ENCODE results near the gene SH3GL2. TPM values are rescaled to one million over a fixed set of nuclear protein-coding genes. Genes with fewer than 3 reads are reported as not detected.

Gene SH3GL2
- polyA plus RNA-seq, 3 donors = not detected

DNA sequence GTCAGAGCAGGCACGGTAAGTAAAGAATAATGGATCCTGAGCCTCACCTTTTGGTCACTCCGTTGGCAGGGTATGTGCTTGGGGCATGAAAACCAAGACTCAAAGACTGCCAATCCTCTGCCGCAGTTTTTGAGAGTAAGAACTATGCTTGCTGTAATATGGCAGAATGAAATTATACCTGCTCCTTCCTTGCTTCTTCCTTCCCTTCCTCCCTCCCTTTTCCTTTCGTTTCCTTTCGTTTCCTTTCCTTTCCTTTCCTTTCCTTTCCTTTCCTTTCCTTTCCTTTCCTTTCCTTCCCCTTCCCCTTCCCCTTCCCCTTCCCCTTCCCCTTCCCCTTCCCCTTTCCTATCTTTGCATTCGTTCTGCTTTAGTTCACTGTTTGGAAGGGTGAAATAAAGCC, 43.9 kb downstream of the SH3GL2 start:
- Mint-ChIP-seq H3K4me3 (no peak overlapping the region), H3K9me3 (peaks cover 0 to 5% (median 2%) of the 10 kb centered on the region in 7 donors), H3K27ac (no peak overlapping the region), H3K4me1 (no peaks in the 10 kb centered on the region), H3K27me3 (ENCODE audit: low read depth in 3 of 3) (peaks cover 0 to 2% (median under 1%) of the 10 kb centered on the region in 3 donors), H3K36me3 (no peaks in the 10 kb centered on the region)
- no peaks in the 10 kb centered on the region for H4K20me1 ChIP-seq (ENCODE audit: insufficient read depth, low read length)
- H3K4me3 ChIP-seq (replicated peaks in 1 of 3; ENCODE audit: low read depth in 2 of 3, low read length in 3 of 3) = no peak overlapping the region
- no peaks in the 10 kb centered on the region for H3K4me1 ChIP-seq (ENCODE audit: control insufficient read depth in 1 of 2, insufficient read depth in 2 of 2, low read length in 2 of 2)
- no peak overlapping the region for H2AFZ ChIP-seq (ENCODE audit: insufficient read depth, low read depth, low read length, poor library complexity, severe bottlenecking)
- H3K36me3 ChIP-seq (replicated peaks in 1 of 2; ENCODE audit: control insufficient read depth in 1 of 2, insufficient read depth in 2 of 2, low read length in 2 of 2) = no peaks in the 10 kb centered on the region
- no peaks in the 10 kb centered on the region for H3K79me2 ChIP-seq (ENCODE audit: insufficient read depth, low read length)
- H3K27ac ChIP-seq (ENCODE audit: low read depth in 1 of 2, low read length in 2 of 2) = no peak overlapping the region
- H3K9ac ChIP-seq (ENCODE audit: insufficient read depth, low read length, poor library complexity, severe bottlenecking) = no peak overlapping the region
- no peaks in the 10 kb centered on the region for H3K27me3 ChIP-seq (ENCODE audit: control insufficient read depth in 2 of 2, insufficient read depth in 2 of 2, low read length in 2 of 2)
- TF ChIP-seq, protein P1, sequence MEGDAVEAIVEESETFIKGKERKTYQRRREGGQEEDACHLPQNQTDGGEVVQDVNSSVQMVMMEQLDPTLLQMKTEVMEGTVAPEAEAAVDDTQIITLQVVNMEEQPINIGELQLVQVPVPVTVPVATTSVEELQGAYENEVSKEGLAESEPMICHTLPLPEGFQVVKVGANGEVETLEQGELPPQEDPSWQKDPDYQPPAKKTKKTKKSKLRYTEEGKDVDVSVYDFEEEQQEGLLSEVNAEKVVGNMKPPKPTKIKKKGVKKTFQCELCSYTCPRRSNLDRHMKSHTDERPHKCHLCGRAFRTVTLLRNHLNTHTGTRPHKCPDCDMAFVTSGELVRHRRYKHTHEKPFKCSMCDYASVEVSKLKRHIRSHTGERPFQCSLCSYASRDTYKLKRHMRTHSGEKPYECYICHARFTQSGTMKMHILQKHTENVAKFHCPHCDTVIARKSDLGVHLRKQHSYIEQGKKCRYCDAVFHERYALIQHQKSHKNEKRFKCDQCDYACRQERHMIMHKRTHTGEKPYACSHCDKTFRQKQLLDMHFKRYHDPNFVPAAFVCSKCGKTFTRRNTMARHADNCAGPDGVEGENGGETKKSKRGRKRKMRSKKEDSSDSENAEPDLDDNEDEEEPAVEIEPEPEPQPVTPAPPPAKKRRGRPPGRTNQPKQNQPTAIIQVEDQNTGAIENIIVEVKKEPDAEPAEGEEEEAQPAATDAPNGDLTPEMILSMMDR (IDR thresholded peaks at IDR 0.05) = no peak
- H3K4me2 ChIP-seq (replicated peaks; ENCODE audit: extremely low read depth, low read length, poor library complexity, severe bottlenecking) = no peak overlapping the region
- no CpG with 5 or more reads among the region's 6 CpGs for WGBS (ENCODE audit: insufficient coverage)
- DNase-seq = no peak
- intact Hi-C loops (cut with micrococcal nuclease) = no loop called here
- H3K9me3 ChIP-seq (replicated peaks in 1 of 2; ENCODE audit: control insufficient read depth in 1 of 2, insufficient read depth in 1 of 2, low read length in 2 of 2) = no peaks in the 10 kb centered on the region

DNA sequence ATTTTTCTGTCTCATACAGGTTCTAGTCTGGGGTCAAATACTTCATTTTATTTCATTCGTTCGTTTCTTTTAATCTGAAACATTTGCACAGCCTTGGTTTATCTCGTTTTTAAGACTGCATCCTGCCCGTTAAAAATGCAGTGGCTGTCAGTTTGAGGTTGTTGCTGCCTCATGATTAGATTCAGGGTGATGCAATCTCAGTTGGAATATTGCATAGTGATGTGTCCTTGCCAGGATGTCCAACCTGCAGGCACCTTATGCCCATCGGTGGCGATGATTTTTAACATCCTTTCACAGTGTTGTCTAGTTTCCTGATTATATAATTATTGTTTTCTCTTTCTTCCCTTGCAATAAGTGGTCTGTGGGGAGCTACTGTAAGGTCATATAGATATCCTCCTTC, 45.1 kb downstream of the SH3GL2 start:
- TF ChIP-seq, protein P1 (IDR thresholded peaks at IDR 0.05) = no peak
- Histone ChIP-seq H3K27ac (ENCODE audit: low read depth in 1 of 2, low read length in 2 of 2) (no peak overlapping the region), H3K9me3 (replicated peaks in 1 of 2; ENCODE audit: control insufficient read depth in 1 of 2, insufficient read depth in 1 of 2, low read length in 2 of 2) (no peaks in the 10 kb centered on the region), H3K27me3 (ENCODE audit: control insufficient read depth in 2 of 2, insufficient read depth in 2 of 2, low read length in 2 of 2) (no peaks in the 10 kb centered on the region), H3K4me1 (ENCODE audit: control insufficient read depth in 1 of 2, insufficient read depth in 2 of 2, low read length in 2 of 2) (no peaks in the 10 kb centered on the region), H3K9ac (ENCODE audit: insufficient read depth, low read length, poor library complexity, severe bottlenecking) (no peak overlapping the region), H3K4me2 (replicated peaks; ENCODE audit: extremely low read depth, low read length, poor library complexity, severe bottlenecking) (no peak overlapping the region), H3K36me3 (replicated peaks in 1 of 2; ENCODE audit: control insufficient read depth in 1 of 2, insufficient read depth in 2 of 2, low read length in 2 of 2) (no peaks in the 10 kb centered on the region), H2AFZ (ENCODE audit: insufficient read depth, low read depth, low read length, poor library complexity, severe bottlenecking) (no peak overlapping the region), H3K79me2 (ENCODE audit: insufficient read depth, low read length) (no peaks in the 10 kb centered on the region), H4K20me1 (ENCODE audit: insufficient read depth, low read length) (no peaks in the 10 kb centered on the region), H3K4me3 (replicated peaks in 1 of 3; ENCODE audit: low read depth in 2 of 3, low read length in 3 of 3) (no peak overlapping the region)
- H3K4me1 Mint-ChIP-seq = no peaks in the 10 kb centered on the region
- no peaks in the 10 kb centered on the region for H3K36me3 Mint-ChIP-seq
- no peak overlapping the region for H3K4me3 Mint-ChIP-seq
- H3K27ac Mint-ChIP-seq = no peak overlapping the region
- WGBS (ENCODE audit: insufficient coverage) = 77% methylated on average over 2 of the region's 6 CpGs
- intact Hi-C loops (cut with micrococcal nuclease) = no loop called here
- peaks cover 0 to 6% (median 2%) of the 10 kb centered on the region in 7 donors for H3K9me3 Mint-ChIP-seq
- DNase-seq = no peak
- H3K27me3 Mint-ChIP-seq (ENCODE audit: low read depth in 3 of 3) = peaks cover 0 to 2% (median 0%) of the 10 kb centered on the region in 3 donors
